Prostate gland (tissue), 2 donors: ENCODE results near the gene ZNF391.
"Not testable (repeated sequence)": the region's sequence is repeated elsewhere in the genome, so short reads cannot be mapped to it uniquely, and the experiment has no call there.

Experiments
- CTCF ChIP-seq, 4 experiments: fragments of 200-600 bp in 2 of 4; fragments of 450-650 bp in 2 of 4; sonication (generic) in 2 of 4; IDR thresholded peaks; 1 replicate in 3 of 4; 2 replicates in 1 of 4; pipeline ENCODE4 v1.5.1; 2016 to 2019; ENCODE audit warnings: antibody characterized with exemption in 4 of 4, mild to moderate bottlenecking in 2 of 4, moderate library complexity in 2 of 4
- POLR2A ChIP-seq: fragments of 450-650 bp; IDR thresholded peaks from one replicate; pipeline ENCODE4 v1.6.1; 2016; ENCODE audit warnings: antibody characterized with exemption, mild to moderate bottlenecking
- POLR2AphosphoS5 ChIP-seq: sonication (generic); formaldehyde crosslinking; IDR thresholded peaks from one replicate; pipeline ENCODE4 v1.6.1; 2017; ENCODE audit warnings: antibody characterized with exemption

GRCh38 chr6:27378406-27378805, 10.2 kb upstream of the ZNF391 start:
- not testable (repeated sequence) for TF ChIP-seq CTCF (IDR thresholded peaks at IDR 0.05); POLR2A; POLR2AphosphoS5
